T-helper 9 cell (primary cell): Measurements from ENCODE around the gene TMEM60.

ENCODE experiments used
- DNase-seq: peaks from one replicate; pipeline ENCODE4 v3.0.0-alpha.2; 2020

TMEM60 gene

GRCh38 chr7:77770316-77770715 is 27.9 kb downstream of the TMEM60 start:
- DNase-seq = no peak

GRCh38 chr7:77766801-77767605 is 31.2 kb downstream of the TMEM60 start:
- DNase-seq = no peak

DNA sequence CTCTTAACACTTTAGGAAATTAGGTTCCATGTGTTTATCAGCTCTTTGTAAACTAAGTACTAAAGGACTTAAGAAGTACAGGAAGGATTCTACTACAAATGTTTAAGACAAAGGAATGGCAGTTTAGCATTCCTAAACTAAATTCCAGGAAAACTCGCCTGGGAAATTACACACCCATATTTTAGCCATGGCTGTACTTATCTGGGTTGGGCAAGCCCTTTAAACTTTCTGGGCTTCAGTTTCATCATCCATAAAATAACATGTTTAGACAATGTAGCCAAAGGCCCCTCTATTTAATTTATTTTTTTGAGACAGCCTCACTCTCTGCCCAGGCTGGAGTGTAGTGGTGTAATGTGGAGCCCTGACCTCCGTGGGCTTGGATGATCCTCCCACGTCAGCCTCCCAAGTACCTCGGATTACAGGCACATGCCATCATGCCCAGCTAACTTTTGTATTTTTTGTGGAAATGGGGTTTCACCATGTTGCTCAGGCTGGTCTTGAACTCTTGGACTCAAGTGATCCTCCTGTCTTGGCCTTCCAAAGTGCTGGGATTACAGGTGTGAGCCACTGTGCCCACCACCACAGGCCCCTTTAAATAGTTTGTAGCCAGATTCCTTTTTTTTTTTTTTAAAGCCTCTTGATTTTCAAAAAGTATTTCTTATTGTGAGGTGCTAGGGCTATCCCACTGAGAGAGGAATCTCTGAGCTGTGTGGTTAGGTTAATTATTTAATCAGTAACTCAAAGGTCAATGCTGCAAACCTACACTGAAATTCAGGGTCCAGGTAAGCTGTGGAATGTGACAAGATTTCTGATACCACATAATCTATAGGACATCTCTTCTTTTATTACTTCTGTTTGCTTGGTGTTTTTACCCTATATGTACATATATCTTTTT is 32.1 kb downstream of the TMEM60 start:
- DNase-seq = no peak

DNA sequence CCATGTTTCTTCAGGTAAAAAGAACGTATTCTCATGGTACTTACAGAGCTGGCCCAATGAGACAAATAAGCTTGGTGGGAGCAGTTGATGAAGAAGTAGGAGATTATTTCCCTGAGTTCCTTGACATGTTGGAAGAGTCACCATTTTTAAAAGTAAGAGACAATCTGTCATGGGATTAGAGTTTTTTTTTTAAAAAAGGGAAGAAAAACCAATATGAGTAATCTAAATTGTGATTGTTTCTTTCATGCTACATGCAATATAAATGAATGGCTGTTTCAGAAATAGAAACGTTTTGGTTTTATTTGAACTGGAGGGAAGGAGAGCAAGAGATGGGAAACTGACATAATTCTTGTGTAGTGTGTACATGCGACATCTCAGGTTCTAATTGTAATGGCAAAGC is 32.8 kb downstream of the TMEM60 start:
- DNase-seq = no peak

- DNase-seq = no peak
These were observed 37.3 kb downstream of the TMEM60 start for GRCh38 chr7:77760809-77761453.

DNA sequence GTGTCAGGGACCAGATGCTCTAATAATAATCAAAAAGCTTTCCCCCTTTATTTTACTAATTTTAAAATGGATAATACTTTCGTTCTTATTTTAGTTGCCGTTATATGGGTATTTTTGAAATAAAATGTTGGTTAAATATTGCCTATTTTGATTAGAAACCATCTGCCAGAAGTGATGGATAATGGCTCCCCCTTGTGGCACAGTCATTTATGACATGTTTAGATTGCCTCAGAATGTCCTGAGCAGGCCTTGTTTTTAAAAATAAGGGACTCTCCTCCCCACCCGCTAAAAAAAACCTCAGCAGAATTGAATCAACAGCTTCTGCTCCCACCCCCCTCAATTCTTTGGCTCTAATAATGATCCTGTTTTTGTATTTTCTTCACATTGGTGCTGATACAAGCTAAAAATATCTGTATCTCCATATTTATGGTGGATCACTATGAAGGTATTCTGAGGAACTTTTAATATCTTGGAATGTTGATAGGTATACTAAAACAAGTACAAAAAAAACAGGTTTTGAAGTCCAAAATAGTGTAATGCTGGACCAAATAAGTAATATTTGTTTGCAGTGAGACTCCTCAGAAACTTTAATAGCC is 38.8 kb downstream of the TMEM60 start:
- DNase-seq = peak; percentile 59

DNA sequence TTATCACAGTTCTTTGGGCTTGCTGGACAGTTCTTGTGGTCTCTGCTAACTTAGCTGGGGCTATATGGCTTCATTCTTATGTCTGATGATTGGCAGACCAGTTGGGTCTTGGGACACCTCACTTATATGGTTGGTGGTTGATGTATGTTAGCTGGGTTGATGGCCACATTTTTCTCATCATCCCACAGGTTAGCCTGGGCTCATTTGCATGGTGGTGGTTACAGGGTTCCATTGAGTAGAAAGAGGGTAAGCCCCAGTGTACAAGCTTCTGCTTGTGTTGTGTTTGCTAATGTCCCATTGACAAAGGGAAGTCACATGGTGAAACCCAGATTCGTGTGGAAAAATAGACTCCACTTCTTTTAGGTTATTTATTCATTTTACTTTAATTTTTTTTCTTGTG is 40.6 kb downstream of the TMEM60 start:
- DNase-seq = no peak

- no peak for DNase-seq
These were observed 45.1 kb downstream of the TMEM60 start for GRCh38 chr7:77753173-77753572.

- DNase-seq = no peak
These were observed 46.2 kb downstream of the TMEM60 start for GRCh38 chr7:77752016-77752415.

DNA sequence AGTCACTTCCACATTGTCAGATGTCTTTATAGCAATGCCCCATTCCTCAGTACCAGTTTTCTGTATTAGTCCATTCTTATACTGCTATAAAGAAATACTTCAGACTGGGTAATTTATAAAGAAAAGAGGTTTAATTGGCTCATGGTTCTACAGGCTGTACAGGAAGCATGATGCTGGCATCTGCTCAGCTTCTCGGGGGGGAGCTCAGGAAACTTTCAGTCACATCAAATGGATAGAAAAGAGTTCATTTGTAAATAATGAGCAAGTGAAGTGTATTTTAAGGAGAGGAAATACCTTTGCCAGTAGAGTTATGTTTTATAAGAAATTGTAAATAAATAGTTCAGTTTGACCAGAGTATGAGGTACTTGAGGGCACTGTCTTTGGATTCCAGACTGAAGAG is 50.5 kb downstream of the TMEM60 start:
- no peak for DNase-seq

DNA sequence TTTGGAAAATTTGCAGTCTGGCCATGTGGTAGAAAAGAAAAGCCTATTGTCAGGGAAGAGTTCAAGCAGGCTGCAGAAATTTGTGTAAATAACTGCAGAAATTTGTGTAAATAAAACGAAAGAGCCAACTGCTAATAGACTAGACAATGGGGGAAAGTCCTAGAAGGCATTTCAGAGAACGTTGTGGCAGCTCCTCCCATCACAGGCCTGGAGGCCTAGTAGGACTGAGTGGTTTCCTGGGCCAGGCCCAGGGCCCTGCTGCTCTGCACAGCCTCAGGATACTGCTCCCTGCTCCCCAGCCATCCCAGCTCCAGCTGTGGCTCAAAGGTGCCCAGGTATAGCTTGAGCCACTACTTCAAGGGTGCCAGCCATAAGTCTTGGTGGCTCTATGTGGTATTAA is 51.1 kb downstream of the TMEM60 start:
- no peak for DNase-seq

GRCh38 chr7:77746824-77747165 is 51.4 kb downstream of the TMEM60 start:
- no peak for DNase-seq

GRCh38 chr7:77746164-77746823 is 51.9 kb downstream of the TMEM60 start:
- no peak for DNase-seq

GRCh38 chr7:77745746-77746145 is 52.5 kb downstream of the TMEM60 start:
- no peak for DNase-seq
